GM23338 (cell line): ENCODE measurements around the gene ACE2. TPM values are rescaled to one million over a fixed set of nuclear protein-coding genes. Genes with fewer than 3 reads are reported as not detected.

Source experiments
- ATAC-seq: fragments of 200-7000 bp; cut with Tn5 transposase; 3 replicates; pipeline ENCODE4 v1.9.1; 2020
- DNase-seq: peaks from one replicate; pipeline ENCODE4 v3.0.0-alpha.2; 2015; ENCODE audit warnings: low spot score
- H2AFZ ChIP-seq: fragments of 200-600 bp; sonication (generic); 2 replicates; pipeline ENCODE4 v1.8.0; 2016; ENCODE audit warnings: antibody characterized with exemption, mild to moderate bottlenecking, moderate library complexity
- H3F3A ChIP-seq: fragments of 200-600 bp; sonication (generic); replicated peaks from 2 replicates; pipeline ENCODE4 v1.8.0; 2017; ENCODE audit warnings: antibody characterized with exemption, mixed run types, low read depth
- H3K27ac ChIP-seq: fragments of 200-600 bp; sonication (generic); 2 replicates; pipeline ENCODE4 v1.6.1; 2016; ENCODE audit warnings: low read depth
- H3K27me3 ChIP-seq: fragments of 200-600 bp; sonication (generic); 2 replicates; pipeline ENCODE4 v1.8.0; 2016; ENCODE audit warnings: mild to moderate bottlenecking, mixed run types, moderate library complexity; ENCODE audit not compliant: insufficient read depth
- H3K36me3 ChIP-seq: fragments of 200-600 bp; sonication (generic); 2 replicates; pipeline ENCODE4 v1.8.0; 2016; ENCODE audit warnings: mild to moderate bottlenecking; ENCODE audit not compliant: insufficient read depth
- H3K4me1 ChIP-seq: fragments of 200-600 bp; sonication (generic); 2 replicates; pipeline ENCODE4 v1.8.0; 2016; ENCODE audit warnings: mild to moderate bottlenecking, moderate library complexity; ENCODE audit not compliant: insufficient read depth
- H3K4me2 ChIP-seq: fragments of 200-600 bp; sonication (generic); 2 replicates; pipeline ENCODE4 v1.7.1; 2017; ENCODE audit warnings: mixed run types
- H3K4me3 ChIP-seq: fragments of 200-600 bp; sonication (generic); 2 replicates; pipeline ENCODE4 v1.6.1; 2016; ENCODE audit warnings: mixed run types
- H3K79me2 ChIP-seq: fragments of 200-600 bp; sonication (generic); replicated peaks from 2 replicates; pipeline ENCODE4 v1.8.0; 2017; ENCODE audit warnings: mild to moderate bottlenecking; ENCODE audit not compliant: insufficient read depth
- H3K9me2 ChIP-seq: fragments of 200-600 bp; sonication (generic); 2 replicates; pipeline ENCODE4 v1.8.0; 2017; ENCODE audit not compliant: insufficient read depth
- H4K20me1 ChIP-seq: fragments of 200-600 bp; sonication (generic); replicated peaks from 2 replicates; pipeline ENCODE4 v1.8.0; 2017; ENCODE audit warnings: mild to moderate bottlenecking; ENCODE audit not compliant: insufficient read depth
- H3K27ac Mint-ChIP-seq: 2 replicates; pipeline ENCODE4 v1.8.0; 2020; ENCODE audit warnings: inconsistent platforms, mild to moderate bottlenecking, moderate library complexity, mixed read lengths
- H3K27me3 Mint-ChIP-seq: 3 replicates; pipeline ENCODE4 v1.8.0; 2022; ENCODE audit warnings: low read depth, mild to moderate bottlenecking, moderate library complexity, mixed read lengths, inconsistent platforms; ENCODE audit not compliant: insufficient read depth, poor library complexity
- H3K36me3 Mint-ChIP-seq: 3 replicates; pipeline ENCODE4 v1.8.0; 2021; ENCODE audit warnings: low read depth, mild to moderate bottlenecking, inconsistent platforms, moderate library complexity, mixed read lengths
- H3K4me1 Mint-ChIP-seq: 3 replicates; pipeline ENCODE4 v1.8.0; 2020; ENCODE audit warnings: mild to moderate bottlenecking, inconsistent platforms, mixed read lengths
- H3K4me3 Mint-ChIP-seq: 3 replicates; pipeline ENCODE4 v1.8.0; 2021; ENCODE audit warnings: moderate library complexity, mild to moderate bottlenecking, inconsistent platforms, mixed read lengths
- H3K9me3 Mint-ChIP-seq: 3 replicates; pipeline ENCODE4 v1.8.0; 2020; ENCODE audit warnings: moderate library complexity, mild to moderate bottlenecking, inconsistent platforms, mixed read lengths
- CREB1 ChIP-seq: fragments of 250-450 bp; sonication (Bioruptor Pico); IDR thresholded peaks from 2 replicates; pipeline ENCODE4 v1.5.0; 2020; ENCODE audit warnings: low read depth, mild to moderate bottlenecking, moderate library complexity
- CTCF ChIP-seq, 2 experiments: fragments of 200-600 bp in 1 of 2; sonication (generic) in 1 of 2; conservative IDR thresholded peaks; 2 replicates each; pipeline versions ENCODE4 v1.5.1 to v1.6.1; 2016 to 2017; ENCODE audit warnings: antibody characterized with exemption in 2 of 2, low read depth in 2 of 2, mild to moderate bottlenecking in 2 of 2, moderate library complexity in 1 of 2
- ETS1 ChIP-seq: IDR thresholded peaks from 2 replicates; pipeline ENCODE4 v1.6.1; 2016; ENCODE audit warnings: antibody characterized with exemption
- EZH2 ChIP-seq: fragments of 200-600 bp; sonication (generic); IDR thresholded peaks from one replicate; pipeline ENCODE4 v1.8.0; 2017; ENCODE audit warnings: antibody characterized with exemption, mild to moderate bottlenecking, low read depth; ENCODE audit not compliant: unreplicated experiment
- EZH2phosphoT487 ChIP-seq: fragments of 200-600 bp; sonication (generic); IDR thresholded peaks from one replicate; pipeline ENCODE4 v1.8.1; 2018; ENCODE audit warnings: antibody characterized with exemption; ENCODE audit not compliant: unreplicated experiment
- JUNB ChIP-seq: IDR thresholded peaks from one replicate; pipeline ENCODE4 v1.6.1; 2016; ENCODE audit warnings: antibody characterized with exemption; ENCODE audit not compliant: unreplicated experiment
- NANOG ChIP-seq: IDR thresholded peaks from 2 replicates; pipeline ENCODE4 v1.6.1; 2016; ENCODE audit warnings: antibody characterized with exemption, borderline replicate concordance
- POLR2AphosphoS5 ChIP-seq: IDR thresholded peaks from 2 replicates; pipeline ENCODE4 v1.6.1; 2016; ENCODE audit warnings: antibody characterized with exemption, low read depth
- REST ChIP-seq: IDR thresholded peaks from one replicate; pipeline ENCODE4 v1.6.1; 2018; ENCODE audit warnings: antibody characterized with exemption; ENCODE audit not compliant: unreplicated experiment
- STAT1 ChIP-seq: IDR thresholded peaks from one replicate; pipeline ENCODE4 v1.6.1; 2016; ENCODE audit warnings: antibody characterized with exemption; ENCODE audit not compliant: unreplicated experiment
- ZNF114 ChIP-seq: fragments of 250-450 bp; sonication (Bioruptor Pico); IDR thresholded peaks from 2 replicates; pipeline ENCODE4 v1.5.0; 2020; ENCODE audit warnings: mild to moderate bottlenecking, moderate library complexity
- ZNF331 ChIP-seq: fragments of 250-450 bp; sonication (Bioruptor Pico); IDR thresholded peaks from 2 replicates; pipeline ENCODE4 v1.5.0; 2020; ENCODE audit warnings: low read depth, mild to moderate bottlenecking, moderate library complexity
- polyA plus RNA-seq: library from polyadenylated mRNA; unstranded; fragments of >200 nt; fragmentation: Nextera tagmentation; extraction: Ambion mirVana; gene quantifications from 2 replicates; pipeline ENCODE4 v1.2.1, GENCODE V29; 2016
- total RNA-seq: library from RNA; depleted of rRNA; stranded (reverse); fragments of >200 nt; shearing (Covaris generic); gene quantifications from 2 replicates; pipeline ENCODE4 v1.2.3, GENCODE V29; 2014
- TF ChIP-seq, protein P1 (sequence below): fragments of 250-450 bp; sonication (Bioruptor Pico); IDR thresholded peaks from 2 replicates; pipeline ENCODE4 v1.5.0; 2020; ENCODE audit warnings: mild to moderate bottlenecking, moderate library complexity

ACE2 gene
- total and polyA plus RNA-seq, 2 experiments from 2014 or later, result 0.10 TPM; not detected in 1

GRCh38 chrX:15547356-15547755 lies 53.4 kb downstream of the ACE2 start:
- no peaks in the 10 kb centered on the region for H3K27me3 ChIP-seq
- no peak overlapping the region for H3K27ac Mint-ChIP-seq
- TF ChIP-seq ZNF331 (CRISPR knock-in tag), result no peak
- TF ChIP-seq STAT1, result no peak
- TF ChIP-seq, protein P1, sequence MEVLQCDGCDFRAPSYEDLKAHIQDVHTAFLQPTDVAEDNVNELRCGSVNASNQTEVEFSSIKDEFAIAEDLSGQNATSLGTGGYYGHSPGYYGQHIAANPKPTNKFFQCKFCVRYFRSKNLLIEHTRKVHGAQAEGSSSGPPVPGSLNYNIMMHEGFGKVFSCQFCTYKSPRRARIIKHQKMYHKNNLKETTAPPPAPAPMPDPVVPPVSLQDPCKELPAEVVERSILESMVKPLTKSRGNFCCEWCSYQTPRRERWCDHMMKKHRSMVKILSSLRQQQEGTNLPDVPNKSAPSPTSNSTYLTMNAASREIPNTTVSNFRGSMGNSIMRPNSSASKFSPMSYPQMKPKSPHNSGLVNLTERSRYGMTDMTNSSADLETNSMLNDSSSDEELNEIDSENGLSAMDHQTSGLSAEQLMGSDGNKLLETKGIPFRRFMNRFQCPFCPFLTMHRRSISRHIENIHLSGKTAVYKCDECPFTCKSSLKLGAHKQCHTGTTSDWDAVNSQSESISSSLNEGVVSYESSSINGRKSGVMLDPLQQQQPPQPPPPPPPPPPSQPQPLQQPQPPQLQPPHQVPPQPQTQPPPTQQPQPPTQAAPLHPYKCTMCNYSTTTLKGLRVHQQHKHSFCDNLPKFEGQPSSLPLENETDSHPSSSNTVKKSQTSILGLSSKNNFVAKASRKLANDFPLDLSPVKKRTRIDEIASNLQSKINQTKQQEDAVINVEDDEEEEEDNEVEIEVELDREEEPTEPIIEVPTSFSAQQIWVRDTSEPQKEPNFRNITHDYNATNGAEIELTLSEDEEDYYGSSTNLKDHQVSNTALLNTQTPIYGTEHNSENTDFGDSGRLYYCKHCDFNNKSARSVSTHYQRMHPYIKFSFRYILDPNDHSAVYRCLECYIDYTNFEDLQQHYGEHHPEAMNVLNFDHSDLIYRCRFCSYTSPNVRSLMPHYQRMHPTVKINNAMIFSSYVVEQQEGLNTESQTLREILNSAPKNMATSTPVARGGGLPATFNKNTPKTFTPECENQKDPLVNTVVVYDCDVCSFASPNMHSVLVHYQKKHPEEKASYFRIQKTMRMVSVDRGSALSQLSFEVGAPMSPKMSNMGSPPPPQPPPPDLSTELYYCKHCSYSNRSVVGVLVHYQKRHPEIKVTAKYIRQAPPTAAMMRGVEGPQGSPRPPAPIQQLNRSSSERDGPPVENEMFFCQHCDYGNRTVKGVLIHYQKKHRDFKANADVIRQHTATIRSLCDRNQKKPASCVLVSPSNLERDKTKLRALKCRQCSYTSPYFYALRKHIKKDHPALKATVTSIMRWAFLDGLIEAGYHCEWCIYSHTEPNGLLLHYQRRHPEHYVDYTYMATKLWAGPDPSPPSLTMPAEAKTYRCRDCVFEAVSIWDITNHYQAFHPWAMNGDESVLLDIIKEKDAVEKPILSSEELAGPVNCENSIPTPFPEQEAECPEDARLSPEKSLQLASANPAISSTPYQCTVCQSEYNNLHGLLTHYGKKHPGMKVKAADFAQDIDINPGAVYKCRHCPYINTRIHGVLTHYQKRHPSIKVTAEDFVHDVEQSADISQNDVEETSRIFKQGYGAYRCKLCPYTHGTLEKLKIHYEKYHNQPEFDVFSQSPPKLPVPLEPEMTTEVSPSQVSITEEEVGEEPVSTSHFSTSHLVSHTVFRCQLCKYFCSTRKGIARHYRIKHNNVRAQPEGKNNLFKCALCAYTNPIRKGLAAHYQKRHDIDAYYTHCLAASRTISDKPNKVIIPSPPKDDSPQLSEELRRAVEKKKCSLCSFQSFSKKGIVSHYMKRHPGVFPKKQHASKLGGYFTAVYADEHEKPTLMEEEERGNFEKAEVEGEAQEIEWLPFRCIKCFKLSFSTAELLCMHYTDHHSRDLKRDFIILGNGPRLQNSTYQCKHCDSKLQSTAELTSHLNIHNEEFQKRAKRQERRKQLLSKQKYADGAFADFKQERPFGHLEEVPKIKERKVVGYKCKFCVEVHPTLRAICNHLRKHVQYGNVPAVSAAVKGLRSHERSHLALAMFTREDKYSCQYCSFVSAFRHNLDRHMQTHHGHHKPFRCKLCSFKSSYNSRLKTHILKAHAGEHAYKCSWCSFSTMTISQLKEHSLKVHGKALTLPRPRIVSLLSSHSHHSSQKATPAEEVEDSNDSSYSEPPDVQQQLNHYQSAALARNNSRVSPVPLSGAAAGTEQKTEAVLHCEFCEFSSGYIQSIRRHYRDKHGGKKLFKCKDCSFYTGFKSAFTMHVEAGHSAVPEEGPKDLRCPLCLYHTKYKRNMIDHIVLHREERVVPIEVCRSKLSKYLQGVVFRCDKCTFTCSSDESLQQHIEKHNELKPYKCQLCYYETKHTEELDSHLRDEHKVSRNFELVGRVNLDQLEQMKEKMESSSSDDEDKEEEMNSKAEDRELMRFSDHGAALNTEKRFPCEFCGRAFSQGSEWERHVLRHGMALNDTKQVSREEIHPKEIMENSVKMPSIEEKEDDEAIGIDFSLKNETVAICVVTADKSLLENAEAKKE (CRISPR knock-in tag), result no peak
- no peak for TF ChIP-seq EZH2
- no peak for TF ChIP-seq JUNB
- TF ChIP-seq CTCF (conservative IDR thresholded peaks at IDR 0.05; ENCODE audit: low read depth in 2 of 2), result no peak
- TF ChIP-seq EZH2phosphoT487, result no peak
- TF ChIP-seq ZNF114, result no peak
- TF ChIP-seq REST, result no peak
- no peak for TF ChIP-seq ETS1
- no peak for TF ChIP-seq CREB1 (CRISPR knock-in tag)
- no peak for TF ChIP-seq POLR2AphosphoS5
- TF ChIP-seq NANOG, result no peak
- no peaks in the 10 kb centered on the region for H3K9me3 Mint-ChIP-seq
- no peak overlapping the region for H3K4me2 ChIP-seq
- ATAC-seq, result no peak
- no peak overlapping the region for H3K27ac ChIP-seq
- H4K20me1 ChIP-seq, result no peaks in the 10 kb centered on the region
- H3K4me1 ChIP-seq, result no peaks in the 10 kb centered on the region
- H3K36me3 ChIP-seq, result no peaks in the 10 kb centered on the region
- no peaks in the 10 kb centered on the region for H3K36me3 Mint-ChIP-seq
- no peak overlapping the region for H3K4me3 Mint-ChIP-seq
- H3K27me3 Mint-ChIP-seq, result no peaks in the 10 kb centered on the region
- no peaks in the 10 kb centered on the region for H3K79me2 ChIP-seq
- no peaks in the 10 kb centered on the region for H3F3A ChIP-seq
- no peak for DNase-seq
- no peaks in the 10 kb centered on the region for H3K4me1 Mint-ChIP-seq
- H2AFZ ChIP-seq, result no peak overlapping the region
- H3K9me2 ChIP-seq, result no peaks in the 10 kb centered on the region
- H3K4me3 ChIP-seq, result no peak overlapping the region
